Uterus (tissue), 2 donors: Measurements from ENCODE around the gene ADORA2B.

Source experiments
- POLR2A ChIP-seq, 2 donors: fragments of 450-650 bp; IDR thresholded peaks; one replicate each; pipeline ENCODE4 v1.6.1; 2016; ENCODE audit warnings: antibody characterized with exemption in 2 of 2, mild to moderate bottlenecking in 1 of 2, moderate library complexity in 1 of 2
- TF ChIP-seq, protein P1 (sequence below), 4 experiments: fragments of 200-600 bp in 2 of 4; fragments of 450-650 bp in 2 of 4; sonication (generic) in 2 of 4; IDR thresholded peaks; one replicate each; pipeline ENCODE4 v1.5.1; 2016 to 2019; ENCODE audit warnings: antibody characterized with exemption in 4 of 4, mild to moderate bottlenecking in 2 of 4, moderate library complexity in 1 of 4

DNA sequence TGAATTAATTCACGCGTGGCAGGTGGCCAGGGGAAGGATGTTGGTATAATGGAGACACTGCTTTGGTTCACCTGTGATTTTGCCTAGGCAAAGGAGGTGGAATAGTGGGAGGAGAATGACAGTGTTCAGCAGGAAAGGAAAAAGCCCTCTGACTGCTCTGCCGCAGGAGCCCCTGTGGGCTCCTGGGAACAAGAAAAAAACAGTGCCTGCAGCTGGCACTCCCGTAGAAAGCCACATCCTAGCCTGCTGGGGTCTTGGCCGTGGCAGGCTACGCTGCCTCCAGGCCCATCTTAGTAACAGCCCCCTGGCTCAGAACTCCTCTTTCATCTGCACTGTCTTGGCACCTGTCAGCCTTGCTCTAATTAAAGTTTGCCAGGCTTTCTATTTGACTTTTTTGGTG lies 20.6 kb downstream of the ADORA2B start:
- TF ChIP-seq, protein P1, sequence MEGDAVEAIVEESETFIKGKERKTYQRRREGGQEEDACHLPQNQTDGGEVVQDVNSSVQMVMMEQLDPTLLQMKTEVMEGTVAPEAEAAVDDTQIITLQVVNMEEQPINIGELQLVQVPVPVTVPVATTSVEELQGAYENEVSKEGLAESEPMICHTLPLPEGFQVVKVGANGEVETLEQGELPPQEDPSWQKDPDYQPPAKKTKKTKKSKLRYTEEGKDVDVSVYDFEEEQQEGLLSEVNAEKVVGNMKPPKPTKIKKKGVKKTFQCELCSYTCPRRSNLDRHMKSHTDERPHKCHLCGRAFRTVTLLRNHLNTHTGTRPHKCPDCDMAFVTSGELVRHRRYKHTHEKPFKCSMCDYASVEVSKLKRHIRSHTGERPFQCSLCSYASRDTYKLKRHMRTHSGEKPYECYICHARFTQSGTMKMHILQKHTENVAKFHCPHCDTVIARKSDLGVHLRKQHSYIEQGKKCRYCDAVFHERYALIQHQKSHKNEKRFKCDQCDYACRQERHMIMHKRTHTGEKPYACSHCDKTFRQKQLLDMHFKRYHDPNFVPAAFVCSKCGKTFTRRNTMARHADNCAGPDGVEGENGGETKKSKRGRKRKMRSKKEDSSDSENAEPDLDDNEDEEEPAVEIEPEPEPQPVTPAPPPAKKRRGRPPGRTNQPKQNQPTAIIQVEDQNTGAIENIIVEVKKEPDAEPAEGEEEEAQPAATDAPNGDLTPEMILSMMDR (IDR thresholded peaks at IDR 0.05): no peak
- no peak for TF ChIP-seq POLR2A (IDR thresholded peaks at IDR 0.05)
